GM18519 (cell line): ENCODE data around the gene PSG7.
"Not testable (repeated sequence)": the region's sequence is repeated elsewhere in the genome, so short reads cannot be mapped to it uniquely, and the experiment has no call there.

Source experiments
- ATAC-seq: cut with Tn5 transposase; IDR thresholded peaks from one replicate; pipeline ENCODE4 v1.9.1; 2021; ENCODE audit warnings: mild to moderate bottlenecking, moderate library complexity; ENCODE audit not compliant: unreplicated experiment, low FRiP score

Gene PSG7

DNA sequence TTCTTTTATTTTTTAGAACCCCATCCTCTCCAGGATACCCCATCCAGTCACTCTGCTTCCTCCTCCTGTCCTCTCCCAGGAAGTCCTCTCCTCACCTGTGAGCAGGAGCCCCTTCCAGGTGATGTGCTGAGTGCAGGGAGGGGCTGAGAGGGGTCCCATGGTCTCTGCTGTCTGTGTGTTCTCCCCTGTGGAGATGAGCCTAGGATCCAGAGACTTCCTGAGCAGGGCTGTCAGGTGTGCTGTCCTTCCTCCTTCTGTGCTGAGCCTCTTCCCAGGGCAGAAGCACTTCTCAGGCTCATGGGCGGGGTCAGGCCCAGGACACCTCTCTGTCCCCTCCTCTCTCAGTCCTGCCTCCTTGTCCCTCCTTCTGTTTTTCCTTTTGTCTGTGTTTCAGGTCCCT lies 19.4 kb downstream of the PSG7 start, which contains the start of gene PSG6:
PSG6 (minus strand) TSS at position 261 of the 400 bp plus-strand sequence; CDS start at position 159, 102 bp downstream.
- ATAC-seq: not testable (repeated sequence)

DNA sequence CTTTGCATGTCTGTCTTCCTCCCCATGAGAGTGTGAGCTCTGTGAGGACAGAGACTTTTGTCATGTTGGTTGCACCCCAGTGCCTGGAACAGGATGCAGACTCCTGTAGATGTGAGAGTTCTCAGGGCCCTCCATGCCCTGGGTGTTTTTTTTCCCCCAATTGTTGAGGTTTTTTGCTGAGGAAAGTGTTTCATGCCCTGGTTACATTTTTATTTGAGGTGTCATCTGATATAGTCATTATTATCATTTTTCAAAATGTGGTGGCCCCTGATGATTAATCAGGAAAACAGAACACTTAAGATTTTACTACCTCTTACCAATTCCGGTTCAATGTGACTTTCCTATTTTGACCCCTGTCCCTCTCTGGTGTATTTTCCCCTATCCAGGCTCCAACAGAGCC lies 20.1 kb downstream of the PSG7 start:
- ATAC-seq: not testable (repeated sequence)

DNA sequence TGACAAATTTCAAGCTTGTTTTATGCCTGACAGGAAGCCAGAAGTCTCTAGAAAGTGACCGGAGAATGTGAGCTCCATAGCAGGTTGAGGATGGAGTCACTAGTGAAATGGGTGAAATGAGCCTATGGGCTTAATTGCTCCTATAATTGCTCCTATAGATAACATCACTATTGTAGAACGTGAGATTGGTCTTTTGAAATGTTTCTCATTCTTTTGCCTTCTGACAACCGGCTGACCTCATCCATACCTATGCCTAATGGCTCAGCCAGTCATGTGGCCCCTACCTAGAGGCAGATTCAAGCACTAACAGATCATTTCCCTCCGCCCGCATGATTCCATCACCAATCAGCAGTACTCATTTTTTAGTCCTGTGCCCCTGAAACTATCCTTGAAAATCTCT lies 23.5 kb downstream of the PSG7 start:
- not testable (repeated sequence) for ATAC-seq

DNA sequence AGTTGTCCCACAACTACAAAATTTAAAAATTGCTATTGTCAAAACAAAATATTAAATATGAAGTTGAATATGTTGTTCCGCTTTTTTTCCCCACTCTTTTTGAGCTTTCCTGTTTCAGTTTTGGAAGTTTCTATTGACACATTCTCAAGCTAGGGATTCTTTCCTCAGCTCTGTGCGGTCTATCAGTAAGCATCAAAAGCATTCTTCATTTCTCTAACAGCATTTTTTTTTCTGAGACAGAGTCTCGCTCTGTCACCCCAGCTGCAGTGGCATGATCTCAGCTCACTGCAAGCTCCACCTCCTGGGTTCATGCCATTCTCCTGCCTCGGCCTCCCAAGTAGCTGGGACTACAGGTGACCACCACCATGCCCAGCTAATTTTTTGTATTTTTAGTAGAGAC lies 24.1 kb downstream of the PSG7 start:
- not testable (repeated sequence) for ATAC-seq

DNA sequence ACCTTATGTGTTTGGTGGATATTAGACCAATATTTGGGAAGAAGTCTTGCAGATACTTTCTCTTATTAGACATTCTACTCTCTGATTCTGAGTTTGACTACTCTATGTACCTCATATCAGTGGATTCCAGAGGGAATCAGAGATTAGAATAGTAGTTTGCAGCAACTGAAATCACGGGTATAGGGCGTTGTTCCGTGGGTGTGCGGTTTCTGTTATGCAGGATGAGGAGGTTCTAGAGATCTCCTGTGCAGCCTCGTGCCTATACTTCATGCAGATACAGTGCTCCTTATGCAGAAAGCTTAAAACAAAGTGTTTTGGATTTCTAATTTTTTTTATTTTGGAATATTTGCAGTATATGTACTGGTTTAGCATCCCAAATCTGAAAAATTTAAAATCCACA lies 25.3 kb downstream of the PSG7 start:
- not testable (repeated sequence) for ATAC-seq

DNA sequence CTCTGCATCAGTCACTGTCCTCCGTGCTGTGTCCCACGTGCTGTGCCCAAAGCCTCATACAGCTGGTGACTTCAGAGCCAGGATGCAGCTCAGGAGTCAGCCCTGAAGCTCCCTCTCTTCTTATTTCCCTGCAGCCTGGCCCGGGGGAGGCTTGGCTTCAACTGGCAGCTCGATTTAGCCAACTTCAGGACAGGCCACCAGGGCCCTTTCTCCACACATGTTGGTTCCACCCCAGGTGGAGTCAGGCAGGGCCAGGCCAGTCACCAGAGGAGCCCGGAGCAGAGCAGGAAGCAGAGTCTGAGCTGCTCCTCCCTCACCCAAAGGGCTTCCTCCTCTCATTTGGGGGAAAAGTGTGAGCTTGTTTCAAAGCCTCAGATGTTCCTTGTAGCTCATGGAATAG lies 30.8 kb downstream of the PSG7 start:
- ATAC-seq: not testable (repeated sequence)

DNA sequence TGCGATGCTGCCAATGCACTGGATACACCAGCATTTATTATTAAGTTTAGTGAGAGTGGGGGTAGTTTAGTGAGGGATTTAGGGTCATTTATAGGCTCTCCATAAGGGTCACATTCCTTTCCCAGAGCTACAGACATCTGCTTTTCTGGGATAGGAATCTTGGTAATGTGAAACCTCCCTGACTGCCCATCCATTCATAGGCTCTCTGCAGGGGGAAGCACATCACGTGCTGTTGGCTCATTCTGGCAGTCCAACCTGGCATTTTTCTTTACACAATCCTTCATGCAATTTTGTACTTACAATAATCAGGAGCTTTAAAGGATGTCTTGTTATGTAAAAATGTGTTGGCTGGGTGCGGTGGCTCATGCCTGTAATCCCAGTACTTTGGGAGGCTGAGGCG lies 36.4 kb downstream of the PSG7 start:
- ATAC-seq: not testable (repeated sequence)

DNA sequence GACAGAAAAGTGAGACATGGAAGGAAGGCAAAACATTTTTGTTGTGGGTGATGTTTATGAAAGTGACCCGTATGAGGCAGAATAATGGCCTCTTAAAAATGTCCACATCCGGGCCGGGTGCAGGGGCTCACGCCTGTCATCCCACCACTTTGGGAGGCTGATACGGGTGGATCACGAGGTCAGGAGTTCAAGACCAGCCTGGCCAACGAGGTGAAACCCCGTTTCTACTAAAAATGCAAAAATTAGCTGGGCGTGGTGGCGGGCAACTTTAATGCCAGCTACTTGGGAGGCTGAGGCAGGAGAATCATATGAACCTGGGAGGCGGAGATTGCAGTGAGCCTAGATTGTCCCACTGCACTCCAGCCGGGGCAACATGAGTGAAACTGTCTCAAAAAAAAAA lies 37.3 kb downstream of the PSG7 start:
- ATAC-seq: not testable (repeated sequence)

DNA sequence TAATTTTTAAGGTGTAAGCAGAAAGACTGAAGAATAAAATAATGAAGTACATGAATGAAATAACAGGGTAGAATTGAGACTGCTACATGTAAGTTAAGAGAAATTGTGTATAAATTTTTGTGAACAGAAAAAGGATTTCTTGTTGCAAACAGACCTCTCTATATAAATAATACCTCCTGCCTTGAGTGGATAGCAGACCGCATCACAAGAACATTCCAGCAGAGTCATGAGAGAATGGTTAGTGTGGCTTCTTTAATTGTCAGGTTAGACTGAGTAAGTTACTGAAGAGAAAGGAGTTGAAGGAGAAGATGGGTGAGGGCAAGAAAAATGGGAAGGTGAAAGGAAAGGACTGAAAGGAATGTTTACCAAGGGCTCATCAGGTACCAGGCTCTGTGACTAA lies 37.9 kb downstream of the PSG7 start:
- ATAC-seq: not testable (repeated sequence)

DNA sequence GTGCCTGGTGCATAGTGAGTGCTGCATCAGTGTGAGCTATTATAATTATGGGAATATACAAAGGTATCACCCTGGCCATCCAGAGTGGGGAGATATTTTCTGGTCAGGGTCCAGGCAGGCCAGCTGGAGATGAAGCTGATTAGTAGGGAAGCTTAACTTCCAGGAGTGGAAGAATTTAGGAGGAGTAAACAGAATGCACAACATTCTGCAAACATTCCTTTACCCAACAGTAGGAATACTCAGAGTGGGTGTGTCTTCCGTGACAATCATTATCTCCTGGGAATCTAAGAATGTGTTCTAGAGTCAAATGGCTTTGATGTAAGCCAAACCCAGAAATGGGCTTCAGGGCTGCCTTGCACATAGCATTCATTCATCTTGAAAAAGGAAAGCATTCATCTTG lies 38.4 kb downstream of the PSG7 start:
- not testable (repeated sequence) for ATAC-seq

DNA sequence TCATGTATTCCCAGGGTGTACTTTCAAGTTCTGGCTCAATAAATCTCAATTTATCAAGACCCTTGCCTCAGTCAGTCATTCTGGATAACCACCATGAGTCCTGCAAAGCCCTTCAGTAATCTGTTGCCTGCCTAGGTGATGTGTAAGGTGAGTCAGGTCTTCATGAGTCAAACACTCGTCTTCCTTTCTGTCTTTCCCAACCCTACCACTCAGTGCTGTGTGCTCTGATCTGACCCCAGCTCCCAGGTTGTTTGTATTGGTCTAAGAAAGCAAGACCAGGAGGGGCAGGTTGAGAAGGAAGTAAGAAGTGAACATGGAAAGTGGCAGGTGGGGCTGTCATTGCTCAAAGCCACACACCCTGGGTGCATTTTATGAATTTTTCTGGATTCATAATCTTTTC lies 39.3 kb downstream of the PSG7 start:
- ATAC-seq: not testable (repeated sequence)

DNA sequence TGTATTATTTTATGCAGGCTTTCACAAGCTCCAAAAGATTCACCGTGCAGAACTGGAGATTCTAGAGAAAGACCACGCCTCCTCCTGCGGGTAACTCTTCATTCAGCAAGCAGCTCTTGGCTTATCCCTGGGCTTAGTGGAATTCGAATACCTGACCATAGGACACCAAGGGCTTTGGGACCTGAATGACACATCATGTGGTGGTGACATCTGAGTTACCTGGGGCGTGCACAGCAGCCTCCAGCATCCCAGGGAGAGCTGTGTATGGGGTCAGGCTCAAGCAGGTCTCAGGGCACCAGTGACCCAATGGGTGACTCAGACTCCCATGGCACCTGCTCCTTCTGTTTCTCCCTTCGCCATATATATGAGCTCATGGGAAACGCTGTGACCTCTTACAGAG lies 46.6 kb downstream of the PSG7 start:
- not testable (repeated sequence) for ATAC-seq

DNA sequence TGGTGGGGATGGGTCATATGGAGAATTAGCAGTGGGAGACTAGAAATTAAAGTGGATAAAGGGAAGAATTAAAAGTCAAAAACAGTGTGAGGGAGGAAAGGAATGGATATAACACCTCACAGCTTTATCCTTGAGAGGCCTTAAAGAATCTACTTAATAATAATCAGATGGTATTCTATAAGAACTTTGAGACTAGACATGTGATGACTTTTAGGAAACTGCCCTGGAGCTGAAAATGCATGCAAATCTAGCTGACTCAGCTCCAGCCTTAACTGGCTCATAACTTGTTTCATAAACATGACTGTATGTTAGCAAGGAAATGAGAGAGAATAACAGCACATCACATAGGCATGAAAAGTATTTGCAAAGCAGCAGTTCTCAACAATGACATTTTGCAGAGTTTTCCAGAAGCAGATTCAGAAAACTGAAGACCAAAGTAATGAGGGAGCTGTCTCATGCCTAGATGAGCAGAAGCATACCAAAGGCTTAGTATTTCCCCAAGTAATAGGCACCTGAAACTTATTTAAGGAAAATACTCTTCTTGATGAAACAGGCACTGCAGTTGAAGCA lies 49.0 kb downstream of the PSG7 start:
- ATAC-seq: not testable (repeated sequence)

DNA sequence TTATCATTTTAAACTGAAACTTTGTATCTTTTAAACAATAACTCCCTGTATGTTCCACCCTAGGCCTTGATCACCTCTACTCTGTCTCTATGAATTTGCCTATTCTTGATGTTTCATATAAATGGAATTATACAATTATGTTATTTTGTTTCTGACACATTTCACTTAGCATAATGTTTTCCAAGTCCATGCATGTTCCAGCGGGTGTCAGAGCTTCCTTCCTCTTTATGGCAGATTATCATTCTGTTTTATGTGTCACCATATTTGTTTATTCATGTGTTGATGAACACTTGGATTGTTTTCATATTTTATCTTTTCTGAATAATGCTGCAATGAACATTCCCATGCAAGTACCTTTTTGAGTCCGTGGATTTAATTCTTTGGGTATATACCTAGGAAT lies 54.3 kb downstream of the PSG7 start:
- not testable (repeated sequence) for ATAC-seq

DNA sequence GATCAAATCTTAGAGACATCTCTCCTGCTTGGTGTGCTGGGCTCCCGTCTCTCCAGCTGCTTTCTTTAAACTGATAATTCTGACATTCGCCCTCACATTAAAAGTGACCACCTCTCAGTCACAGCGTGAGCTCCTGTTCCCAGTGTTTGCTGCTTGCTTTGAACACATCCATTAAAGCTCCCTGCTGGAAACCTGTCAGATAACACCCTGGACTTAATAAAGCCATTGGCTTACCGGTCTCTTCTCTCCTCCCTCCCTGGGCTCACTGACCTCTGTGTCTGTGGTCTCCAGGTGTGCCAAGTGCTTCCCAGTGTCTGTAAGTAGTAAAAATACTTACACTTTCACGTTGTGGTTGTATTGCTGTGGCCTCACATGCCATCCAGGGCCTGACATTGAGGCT lies 55.0 kb downstream of the PSG7 start:
- ATAC-seq: not testable (repeated sequence)

DNA sequence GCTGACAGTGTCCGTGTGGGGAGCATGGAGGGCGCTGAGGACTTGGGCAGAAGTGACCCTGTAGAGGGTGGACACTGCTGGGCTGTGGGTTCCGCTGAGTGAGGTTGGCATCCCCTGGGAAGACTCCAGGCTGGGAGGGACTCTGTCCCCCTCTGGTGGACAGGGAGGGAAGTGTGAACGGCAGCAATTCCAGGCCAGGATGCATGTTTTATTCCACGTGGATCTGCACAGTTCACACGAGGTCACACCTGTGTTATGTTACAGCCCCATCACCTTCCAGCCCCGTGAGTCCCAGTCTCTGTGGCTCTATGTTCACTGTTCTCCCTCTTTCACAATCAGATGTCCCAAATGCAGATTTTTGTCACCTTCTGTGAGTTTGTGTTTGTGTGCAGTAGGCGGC lies 55.7 kb downstream of the PSG7 start:
- not testable (repeated sequence) for ATAC-seq

DNA sequence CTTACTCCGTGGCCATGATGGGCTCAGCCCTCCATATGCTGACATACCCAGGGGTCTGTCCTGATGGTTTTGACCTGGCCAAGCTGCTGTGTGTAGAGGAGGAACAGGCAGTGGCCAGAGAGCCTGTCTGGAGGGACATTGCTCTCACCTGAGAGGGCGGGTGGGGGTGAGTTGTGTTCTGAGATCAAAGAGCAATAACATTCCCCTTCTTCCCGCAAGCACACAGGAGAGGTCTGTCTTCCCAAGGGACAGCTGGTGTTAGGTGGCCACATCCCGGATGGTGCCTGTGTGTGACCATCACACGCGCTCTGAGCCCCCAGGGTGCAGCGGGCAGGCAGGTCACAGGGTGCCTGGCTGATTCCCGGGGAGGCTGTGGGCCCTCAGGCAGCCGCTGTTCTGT lies 56.4 kb downstream of the PSG7 start:
- ATAC-seq: not testable (repeated sequence)

DNA sequence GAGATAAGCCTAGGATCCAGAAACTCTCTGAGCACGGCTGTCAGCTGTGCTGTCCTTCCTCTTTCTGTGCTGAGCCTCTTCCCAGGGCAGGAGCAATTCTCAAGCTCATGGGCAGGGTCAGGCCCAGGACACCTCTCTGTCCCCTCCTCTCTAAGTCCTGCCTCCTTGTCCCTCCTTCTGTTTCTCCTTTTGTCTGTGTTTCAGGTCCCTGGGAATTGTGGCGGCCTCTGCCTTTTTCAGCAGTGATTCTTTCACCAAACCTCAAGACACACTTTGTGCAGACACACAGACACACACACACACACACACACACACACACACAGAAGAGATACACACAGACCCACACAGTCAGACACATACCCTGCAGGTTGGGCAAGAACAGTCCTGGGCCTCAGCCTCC lies 57.4 kb downstream of the PSG7 start, which contains the start of gene PSG1:
PSG1 (minus strand) TSS at position 101 of the 400 bp plus-strand sequence. CDS start 132 bp downstream, outside the sequence.
- ATAC-seq: no peak

DNA sequence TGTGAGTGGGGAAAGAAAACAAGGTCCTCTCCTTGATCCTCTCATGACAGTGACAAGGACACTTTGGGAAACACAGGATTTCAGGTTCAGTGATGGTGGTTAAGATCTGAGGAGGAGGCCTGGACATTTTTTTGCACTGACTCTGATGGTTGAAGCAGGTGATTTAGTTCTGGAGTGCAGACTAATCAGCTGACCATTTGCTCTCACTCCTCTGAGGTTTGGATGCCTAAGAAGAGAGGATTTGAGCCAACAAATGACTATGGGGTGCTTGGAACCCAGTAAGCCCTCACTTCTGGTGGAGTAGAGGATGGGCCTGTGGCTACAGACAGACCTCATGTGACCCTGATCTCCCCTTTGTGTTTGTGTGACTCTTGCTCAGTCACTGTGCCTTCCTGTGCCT lies 60.4 kb downstream of the PSG7 start:
- ATAC-seq: not testable (repeated sequence)

DNA sequence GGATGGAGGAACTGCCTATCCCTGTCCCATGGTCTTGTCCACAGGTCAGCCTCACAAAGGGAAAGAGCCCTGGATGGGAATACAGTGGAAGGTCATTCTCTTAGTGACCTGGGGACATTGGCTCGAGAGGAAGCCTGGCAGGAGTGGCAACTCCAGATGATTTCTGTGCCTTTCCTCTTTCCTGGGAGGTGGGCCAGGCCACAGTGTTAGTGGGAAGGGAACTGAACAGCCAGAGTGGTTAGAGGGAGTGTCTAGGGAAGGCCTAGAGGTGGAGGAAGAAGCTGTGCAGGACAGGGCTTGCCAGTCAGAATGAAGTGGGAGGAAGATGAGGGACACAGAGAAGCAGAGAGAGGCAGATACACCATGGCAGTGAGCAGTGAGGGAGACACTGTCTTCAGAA lies 61.1 kb downstream of the PSG7 start:
- ATAC-seq: not testable (repeated sequence)

DNA sequence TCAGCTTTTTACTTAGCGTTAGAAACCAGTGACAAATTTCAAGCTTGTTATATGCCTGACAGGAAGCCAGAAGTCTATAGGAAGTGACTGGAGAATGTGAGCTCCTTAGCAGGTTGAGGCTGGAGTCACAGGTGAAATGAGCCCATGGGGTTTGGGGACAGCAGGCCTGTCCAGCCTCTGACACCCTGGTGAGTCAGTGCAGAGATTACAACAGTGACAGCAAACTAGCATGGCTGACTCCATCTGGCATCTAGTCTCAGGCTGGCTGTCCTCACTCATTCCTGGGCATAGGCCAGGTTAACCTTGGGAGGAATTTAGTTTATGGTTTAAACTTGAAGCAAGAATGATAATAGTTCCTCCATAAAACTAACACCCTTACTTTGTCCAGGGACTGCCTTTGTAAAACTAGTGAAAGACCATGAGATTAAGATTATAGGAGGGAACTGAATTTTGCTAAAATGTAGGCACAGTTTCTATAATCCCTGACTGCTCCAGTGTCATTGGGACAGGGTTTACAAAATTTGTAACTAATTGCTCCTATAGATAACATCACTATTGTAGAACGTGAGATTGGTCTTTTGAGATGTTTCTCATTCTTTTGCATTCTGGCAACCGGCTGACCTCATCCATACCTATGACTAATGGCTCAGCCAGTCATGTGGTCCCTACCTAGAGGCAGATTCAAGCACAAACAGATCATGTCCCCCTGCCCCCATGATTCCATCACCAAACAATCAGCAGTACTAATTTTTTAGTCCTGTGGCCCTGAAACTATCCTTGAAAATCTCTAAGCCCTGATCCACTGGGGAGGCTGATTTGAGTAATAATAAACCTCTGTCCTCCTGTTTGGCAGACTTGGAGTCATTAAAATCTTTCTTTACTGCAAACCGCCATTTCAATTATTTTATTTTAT lies 61.9 kb downstream of the PSG7 start:
- not testable (repeated sequence) for ATAC-seq
